ENCODE data around the gene CCDC66.

GRCh38 chr3:56591262-56591661 lies 34.3 kb downstream of the CCDC66 start:
- no peak for TF ChIP-seq POLR2A (IDR thresholded peaks at IDR 0.05)
- no peak for TF ChIP-seq CTCF (IDR thresholded peaks at IDR 0.05)
